AG04450 (cell line): ENCODE data around the gene TMEM178A. TPM values are rescaled to one million over a fixed set of nuclear protein-coding genes. Genes with fewer than 3 reads are reported as not detected.

Source experiments
- CTCF ChIA-PET: fragments of 300-600, 350-600 bp; formaldehyde crosslinking; extraction: SDS; loops from one replicate; lab custom pipeline; 2022; ENCODE audit warnings: antibody characterized with exemption, inconsistent platforms; lab: Charles Lee
- POLR2A ChIA-PET: fragments of 350-600 bp; formaldehyde crosslinking; extraction: SDS; loops from one replicate; lab custom pipeline; 2021; ENCODE audit warnings: antibody characterized with exemption, inconsistent platforms; lab: Yijun Ruan, JAX
- DNase-seq: peaks from one replicate; pipeline ENCODE4 v3.0.0-alpha.2; 2011; ENCODE audit warnings: low read depth, low spot score
- H3K27ac ChIP-seq: one replicate; pipeline ENCODE4 v1.5.1; 2012; ENCODE audit warnings: low read depth, low read length, control low read depth
- H3K27me3 ChIP-seq: one replicate; pipeline ENCODE4 v1.6.0; 2012; ENCODE audit warnings: low read length; ENCODE audit not compliant: control insufficient read depth, insufficient read depth
- H3K4me3 ChIP-seq: 2 replicates; pipeline ENCODE4 v1.5.1; 2011; ENCODE audit warnings: mild to moderate bottlenecking, low read depth, low read length, control low read depth
- H3K9me3 ChIP-seq: 2 replicates; pipeline ENCODE4 v1.5.1; 2012; ENCODE audit warnings: low read length; ENCODE audit not compliant: control insufficient read depth, insufficient read depth
- polyA plus RNA-seq: library from polyadenylated mRNA; depleted of rRNA; stranded (reverse); fragments of >200 nt; gene quantifications from 2 replicates; pipeline ENCODE4 v1.2.3, GENCODE V29; 2011
- TF ChIP-seq, protein P1 (sequence below): IDR thresholded peaks from 2 replicates; pipeline ENCODE4 v1.5.1; 2011; ENCODE audit warnings: low read depth, low read length, control low read depth, inconsistent platforms

TMEM178A gene
- polyA plus RNA-seq, 1 experiment, result 1.1 TPM

DNA sequence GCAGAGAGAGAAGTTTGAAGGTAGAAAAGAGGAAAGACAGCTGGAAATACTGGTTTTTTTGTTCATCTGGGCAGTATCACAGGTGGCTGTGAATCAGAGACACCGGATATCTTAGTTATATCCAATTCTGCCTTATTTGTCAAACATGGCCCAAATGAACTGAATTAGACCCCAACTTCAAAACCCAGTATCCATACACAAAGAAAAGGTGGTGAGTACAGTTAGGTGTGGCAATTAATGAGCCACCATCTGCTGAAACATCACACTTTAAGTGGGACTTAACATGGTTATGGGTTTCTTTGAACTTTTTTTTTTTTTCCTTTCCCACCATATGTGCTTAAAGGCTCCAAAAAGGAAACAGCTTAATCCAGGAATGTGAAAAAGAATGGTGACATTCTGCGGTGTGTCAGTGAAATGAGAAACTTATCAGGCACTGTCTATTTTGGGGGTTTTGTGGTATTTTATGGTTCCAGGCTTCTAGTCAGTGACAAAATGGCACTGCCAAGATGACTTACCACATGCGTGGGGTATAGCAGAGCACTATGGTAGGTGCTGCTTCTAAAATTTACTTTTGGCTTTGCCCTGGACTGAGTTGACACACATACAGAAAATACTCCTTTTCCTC is 5.0 kb upstream of the TMEM178A start:
- no peak for DNase-seq
- ChIA-PET CTCF (no interaction called here), POLR2A (no interaction called here)
- H3K27ac ChIP-seq, result no peak overlapping the region
- TF ChIP-seq, protein P1, sequence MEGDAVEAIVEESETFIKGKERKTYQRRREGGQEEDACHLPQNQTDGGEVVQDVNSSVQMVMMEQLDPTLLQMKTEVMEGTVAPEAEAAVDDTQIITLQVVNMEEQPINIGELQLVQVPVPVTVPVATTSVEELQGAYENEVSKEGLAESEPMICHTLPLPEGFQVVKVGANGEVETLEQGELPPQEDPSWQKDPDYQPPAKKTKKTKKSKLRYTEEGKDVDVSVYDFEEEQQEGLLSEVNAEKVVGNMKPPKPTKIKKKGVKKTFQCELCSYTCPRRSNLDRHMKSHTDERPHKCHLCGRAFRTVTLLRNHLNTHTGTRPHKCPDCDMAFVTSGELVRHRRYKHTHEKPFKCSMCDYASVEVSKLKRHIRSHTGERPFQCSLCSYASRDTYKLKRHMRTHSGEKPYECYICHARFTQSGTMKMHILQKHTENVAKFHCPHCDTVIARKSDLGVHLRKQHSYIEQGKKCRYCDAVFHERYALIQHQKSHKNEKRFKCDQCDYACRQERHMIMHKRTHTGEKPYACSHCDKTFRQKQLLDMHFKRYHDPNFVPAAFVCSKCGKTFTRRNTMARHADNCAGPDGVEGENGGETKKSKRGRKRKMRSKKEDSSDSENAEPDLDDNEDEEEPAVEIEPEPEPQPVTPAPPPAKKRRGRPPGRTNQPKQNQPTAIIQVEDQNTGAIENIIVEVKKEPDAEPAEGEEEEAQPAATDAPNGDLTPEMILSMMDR, result no peak
- no peak overlapping the region for H3K4me3 ChIP-seq
- H3K27me3 ChIP-seq, result peaks cover 13% of the 10 kb centered on the region
- H3K9me3 ChIP-seq, result no peaks in the 10 kb centered on the region

DNA sequence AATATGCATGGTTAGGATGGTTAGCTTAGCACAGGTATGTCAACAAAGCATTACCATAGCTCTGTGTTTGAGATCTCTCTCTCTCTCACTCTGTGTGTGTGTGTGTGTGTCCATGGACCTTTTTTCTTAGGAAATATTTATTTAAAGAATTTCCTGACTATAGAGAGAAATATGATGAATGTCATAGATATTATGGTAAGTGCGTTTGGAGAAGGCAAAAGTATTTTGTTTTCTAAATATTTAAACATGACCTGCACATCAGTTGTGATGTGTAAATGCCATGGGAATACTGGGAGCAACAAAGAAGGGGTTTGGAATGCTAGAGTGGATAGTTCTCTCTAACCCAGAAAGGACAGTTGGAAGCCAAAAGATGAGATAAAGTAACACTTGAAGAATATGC is 3.9 kb upstream of the TMEM178A start:
- POLR2A ChIA-PET, result no interaction called here
- Histone ChIP-seq H3K4me3 (no peak overlapping the region), H3K27me3 (peaks cover 18% of the 10 kb centered on the region), H3K27ac (no peak overlapping the region), H3K9me3 (no peaks in the 10 kb centered on the region; the same call in 1 of the 2 replicates)
- no peak for DNase-seq
- TF ChIP-seq, protein P1, result no peak
- CTCF ChIA-PET, result no interaction called here

DNA sequence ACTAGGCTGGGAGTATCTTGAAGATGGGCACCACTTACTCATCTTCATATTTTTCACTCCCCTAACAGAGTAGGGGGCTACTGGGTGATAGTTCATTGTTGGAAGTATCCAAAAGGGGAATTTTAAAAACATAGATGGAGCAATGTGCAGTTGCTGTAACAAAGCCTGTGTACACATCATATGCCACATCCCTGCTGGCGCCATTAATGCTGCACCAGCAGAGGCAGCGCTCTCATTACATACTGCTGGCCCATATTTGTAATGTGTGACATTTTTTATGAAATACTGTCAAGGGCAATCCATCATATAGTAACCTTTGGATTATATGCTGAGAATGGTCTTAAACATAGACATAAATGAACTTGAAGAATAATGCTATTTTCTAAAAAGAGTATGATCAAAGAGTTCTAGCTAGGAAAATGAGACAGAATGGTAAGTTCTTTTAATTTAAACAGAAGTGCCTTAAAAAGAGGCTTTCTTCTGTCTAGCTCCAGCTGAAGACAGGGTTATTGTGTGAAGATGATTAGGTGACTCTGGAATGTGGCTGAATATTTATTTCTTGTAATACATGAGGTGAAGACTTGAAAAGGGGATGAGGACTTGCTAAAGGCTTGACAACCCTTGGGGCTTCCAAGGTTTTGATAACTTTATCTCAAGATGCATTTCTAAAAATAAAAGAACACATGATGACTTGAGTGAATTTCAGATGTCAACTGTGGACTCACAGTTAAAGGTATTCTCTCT is 2.4 kb upstream of the TMEM178A start:
- ChIA-PET POLR2A (no interaction called here), CTCF (no interaction called here)
- Histone ChIP-seq H3K27ac (no peak overlapping the region), H3K27me3 (peaks cover 33% of the 10 kb centered on the region), H3K4me3 (no peak overlapping the region), H3K9me3 (no peaks in the 10 kb centered on the region; the same call in 1 of the 2 replicates)
- TF ChIP-seq, protein P1, result no peak
- no peak for DNase-seq

DNA sequence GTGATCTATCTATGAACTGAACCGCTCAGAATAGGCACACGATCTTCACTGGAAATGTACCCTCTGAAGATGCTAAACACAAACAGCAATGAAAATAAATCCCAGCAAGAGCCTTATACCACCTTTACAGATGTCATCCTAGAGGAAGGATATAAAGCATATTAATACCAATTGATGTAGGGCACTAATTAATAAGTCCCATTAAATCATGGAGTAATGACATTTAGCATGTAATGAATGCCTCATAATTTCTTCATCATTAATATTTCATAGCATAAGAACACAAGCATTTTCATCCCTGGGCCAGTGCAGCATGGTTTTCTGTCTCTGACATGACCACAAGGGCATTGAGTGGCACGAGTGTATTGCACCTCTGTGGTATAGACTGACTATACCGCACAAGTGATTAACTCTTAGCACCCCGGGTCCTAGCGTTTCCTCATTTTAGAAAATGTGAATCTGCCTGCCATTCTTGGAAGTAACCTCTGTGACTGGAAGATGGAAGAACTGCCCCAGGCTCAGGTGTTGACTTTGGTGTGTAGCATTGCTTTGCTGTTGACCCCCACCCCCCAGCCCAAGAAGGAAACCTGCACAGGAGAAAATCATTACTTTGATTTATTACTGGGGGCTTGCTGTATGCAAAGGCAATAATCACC is 1.4 kb upstream of the TMEM178A start:
- TF ChIP-seq, protein P1, result no peak
- no peaks in the 10 kb centered on the region; the same call in 1 of the 2 replicates for H3K9me3 ChIP-seq
- ChIA-PET POLR2A (no interaction called here), CTCF (no interaction called here)
- H3K27ac ChIP-seq, result no peak overlapping the region
- H3K27me3 ChIP-seq, result peaks cover 43% of the 10 kb centered on the region
- no peak for DNase-seq
- H3K4me3 ChIP-seq, result no peak overlapping the region
